GM20431 (cell line): ENCODE results near the gene HOXC10.

Source experiments
- in situ Hi-C: fragments of 300-500 bp; cut with MseI, MboI; formaldehyde crosslinking; loops from one replicate; pipeline ENCODE4 v1.15.0; 2020; ENCODE audit warnings: low sequenced_read_pairs; ENCODE audit not compliant: unreplicated experiment

HOXC10 gene

GRCh38 chr12:54020591-54021405 is 35.9 kb downstream of the HOXC10 start:
- in situ Hi-C loops = loop anchor here (25.0 kb wide), 1 partner anchor 342 kb away; the partner anchor contains the start of gene GPR84

- in situ Hi-C loops = loop anchor here (25.0 kb wide), 1 partner anchor 341 kb away; the partner anchor contains the start of gene GPR84
Measured at GRCh38 chr12:54021432-54022013, 36.6 kb downstream of the HOXC10 start.

- in situ Hi-C loops = loop anchor here (25.0 kb wide), 1 partner anchor 339 kb away; the partner anchor contains the start of gene GPR84
Measured at GRCh38 chr12:54022960-54023884, 38.3 kb downstream of the HOXC10 start.

GRCh38 chr12:54024127-54024526 is 39.2 kb downstream of the HOXC10 start:
- in situ Hi-C loops = loop anchor here (25.0 kb wide), 1 partner anchor 338 kb away; the partner anchor contains the start of gene GPR84

- in situ Hi-C loops = loop anchor here (25.0 kb wide), 1 partner anchor 338 kb away; the partner anchor contains the start of gene GPR84
Measured at GRCh38 chr12:54024581-54025305, 39.8 kb downstream of the HOXC10 start.

GRCh38 chr12:54025499-54026405 is 40.8 kb downstream of the HOXC10 start:
- in situ Hi-C loops = no loop called here

GRCh38 chr12:54026640-54027441 is 41.9 kb downstream of the HOXC10 start:
- in situ Hi-C loops = no loop called here

- in situ Hi-C loops = no loop called here
Measured at GRCh38 chr12:54027442-54027786, 42.5 kb downstream of the HOXC10 start.

- in situ Hi-C loops = no loop called here
Measured at GRCh38 chr12:54028314-54029201, 43.6 kb downstream of the HOXC10 start, which contains the start of gene HOXC6. HOXC6 (plus strand) TSS chr12:54028440; CDS start chr12:54028522, 82 bp downstream.

- in situ Hi-C loops = loop anchor here (10.0 kb wide), 1 partner anchor 165 kb away; no protein-coding TSS in a partner anchor
Measured at GRCh38 chr12:54029529-54030441, 44.8 kb downstream of the HOXC10 start.

- in situ Hi-C loops = loop anchor here (10.0 kb wide), 1 partner anchor 164 kb away; no protein-coding TSS in a partner anchor
Measured at GRCh38 chr12:54030442-54030801, 45.5 kb downstream of the HOXC10 start.

- in situ Hi-C loops = loop anchor here (10.0 kb wide), 1 partner anchor 164 kb away; no protein-coding TSS in a partner anchor
Measured at GRCh38 chr12:54030889-54031471, 46.0 kb downstream of the HOXC10 start.

GRCh38 chr12:54031480-54031879 is 46.5 kb downstream of the HOXC10 start:
- in situ Hi-C loops = loop anchor here (10.0 kb wide), 1 partner anchor 163 kb away; no protein-coding TSS in a partner anchor

- in situ Hi-C loops = loop anchor here (10.0 kb wide), 1 partner anchor 163 kb away; no protein-coding TSS in a partner anchor
Measured at GRCh38 chr12:54032086-54032619, 47.2 kb downstream of the HOXC10 start.

- in situ Hi-C loops = loop anchor here (10.0 kb wide), 1 partner anchor 162 kb away; no protein-coding TSS in a partner anchor
Measured at GRCh38 chr12:54032627-54033100, 47.7 kb downstream of the HOXC10 start, which contains the start of gene HOXC5. HOXC5 (plus strand) TSS chr12:54033050; CDS start chr12:54033123, 73 bp downstream.
